ENCODE measurements around the gene OCEL1.

Gene OCEL1

GRCh38 chr19:17275441-17276175 lies 49.6 kb downstream of the OCEL1 start:
- no peak for TF ChIP-seq CTCF (IDR thresholded peaks at IDR 0.05; ENCODE audit: extremely low read depth, missing control alignments)
- DNase-seq (ENCODE audit: low spot score): no peak

Data from GM20000 (cell line).